PFSK-1 (cell line): ENCODE measurements around the gene SAA1.

Experiments
- POLR2AphosphoS5 ChIP-seq: IDR thresholded peaks from 2 replicates; pipeline ENCODE4 v1.6.1; 2012; ENCODE audit warnings: low read depth, mild to moderate bottlenecking, control low read depth, low read length, moderate library complexity
- REST ChIP-seq, 2 experiments: IDR thresholded peaks; 2 replicates each; pipeline versions ENCODE4 v1.6.1 to v1.8.0; 2011 to 2012; ENCODE audit warnings: low read depth in 2 of 2, low read length in 2 of 2, control low read depth in 1 of 2, inconsistent platforms in 1 of 2, mild to moderate bottlenecking in 1 of 2, moderate library complexity in 1 of 2; ENCODE audit not compliant: insufficient read depth in 1 of 2
- SIN3A ChIP-seq: IDR thresholded peaks from 2 replicates; pipeline ENCODE4 v1.6.1; 2012; ENCODE audit warnings: mild to moderate bottlenecking, low read length, moderate library complexity, borderline replicate concordance; ENCODE audit not compliant: insufficient read depth

DNA sequence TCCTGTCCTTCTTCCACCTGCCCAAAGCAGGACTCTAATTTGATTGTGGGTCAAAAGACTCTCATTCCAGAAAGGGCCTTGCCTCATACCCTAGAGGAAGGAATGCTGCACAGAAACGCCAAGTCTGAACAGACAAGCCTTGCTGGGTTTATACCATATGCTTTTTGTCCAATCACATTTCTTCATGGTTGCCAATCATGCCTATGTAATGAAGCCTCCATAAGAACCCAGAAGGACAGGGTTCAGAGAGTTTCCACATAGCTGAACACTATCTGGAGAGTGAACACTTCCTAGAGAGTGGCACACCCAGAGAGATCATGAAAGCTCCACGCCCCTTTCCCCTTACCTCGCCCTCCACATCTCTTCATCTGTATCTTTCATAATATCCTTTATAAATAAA is 12.8 kb upstream of the SAA1 start:
- no peak for TF ChIP-seq SIN3A
- no peak for TF ChIP-seq POLR2AphosphoS5
- no peak for TF ChIP-seq REST (IDR thresholded peaks at IDR 0.05; ENCODE audit: insufficient read depth in 1 of 2, low read depth in 2 of 2, low read length in 2 of 2)
